ENCODE results near the gene SIN3A.

DNA sequence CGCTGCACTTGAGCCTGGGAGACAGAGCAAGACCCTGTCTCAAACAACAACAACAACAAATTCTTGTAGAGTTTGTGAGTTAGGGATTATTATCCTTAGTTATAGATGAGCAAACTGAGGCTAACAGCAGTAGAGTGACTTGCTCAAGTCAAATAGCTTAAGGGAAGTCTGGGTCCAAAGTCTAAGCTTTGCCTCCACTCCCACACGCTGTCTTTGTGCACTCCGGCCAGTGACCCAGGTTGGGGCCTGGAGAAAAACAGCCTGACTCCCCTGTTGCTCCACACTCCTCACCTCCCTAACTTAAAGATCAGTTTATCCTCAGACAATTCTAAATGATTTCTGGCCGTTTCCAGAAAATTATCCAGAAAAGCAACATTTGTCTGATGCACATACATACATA is 9.2 kb upstream of the SIN3A start:
- TF ChIP-seq, protein P1, sequence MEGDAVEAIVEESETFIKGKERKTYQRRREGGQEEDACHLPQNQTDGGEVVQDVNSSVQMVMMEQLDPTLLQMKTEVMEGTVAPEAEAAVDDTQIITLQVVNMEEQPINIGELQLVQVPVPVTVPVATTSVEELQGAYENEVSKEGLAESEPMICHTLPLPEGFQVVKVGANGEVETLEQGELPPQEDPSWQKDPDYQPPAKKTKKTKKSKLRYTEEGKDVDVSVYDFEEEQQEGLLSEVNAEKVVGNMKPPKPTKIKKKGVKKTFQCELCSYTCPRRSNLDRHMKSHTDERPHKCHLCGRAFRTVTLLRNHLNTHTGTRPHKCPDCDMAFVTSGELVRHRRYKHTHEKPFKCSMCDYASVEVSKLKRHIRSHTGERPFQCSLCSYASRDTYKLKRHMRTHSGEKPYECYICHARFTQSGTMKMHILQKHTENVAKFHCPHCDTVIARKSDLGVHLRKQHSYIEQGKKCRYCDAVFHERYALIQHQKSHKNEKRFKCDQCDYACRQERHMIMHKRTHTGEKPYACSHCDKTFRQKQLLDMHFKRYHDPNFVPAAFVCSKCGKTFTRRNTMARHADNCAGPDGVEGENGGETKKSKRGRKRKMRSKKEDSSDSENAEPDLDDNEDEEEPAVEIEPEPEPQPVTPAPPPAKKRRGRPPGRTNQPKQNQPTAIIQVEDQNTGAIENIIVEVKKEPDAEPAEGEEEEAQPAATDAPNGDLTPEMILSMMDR (IDR thresholded peaks at IDR 0.05) = no peak
- no peak for TF ChIP-seq ZFX (IDR thresholded peaks at IDR 0.05; ENCODE audit: borderline replicate concordance)
